ENCODE measurements around the gene GGTA1.
A peak's percentile ranks its signal among the peaks of the same experiment; 100 is the strongest.
"Not testable (repeated sequence)": the region's sequence is repeated elsewhere in the genome, so short reads cannot be mapped to it uniquely, and the experiment has no call there.

GGTA1 gene

DNA sequence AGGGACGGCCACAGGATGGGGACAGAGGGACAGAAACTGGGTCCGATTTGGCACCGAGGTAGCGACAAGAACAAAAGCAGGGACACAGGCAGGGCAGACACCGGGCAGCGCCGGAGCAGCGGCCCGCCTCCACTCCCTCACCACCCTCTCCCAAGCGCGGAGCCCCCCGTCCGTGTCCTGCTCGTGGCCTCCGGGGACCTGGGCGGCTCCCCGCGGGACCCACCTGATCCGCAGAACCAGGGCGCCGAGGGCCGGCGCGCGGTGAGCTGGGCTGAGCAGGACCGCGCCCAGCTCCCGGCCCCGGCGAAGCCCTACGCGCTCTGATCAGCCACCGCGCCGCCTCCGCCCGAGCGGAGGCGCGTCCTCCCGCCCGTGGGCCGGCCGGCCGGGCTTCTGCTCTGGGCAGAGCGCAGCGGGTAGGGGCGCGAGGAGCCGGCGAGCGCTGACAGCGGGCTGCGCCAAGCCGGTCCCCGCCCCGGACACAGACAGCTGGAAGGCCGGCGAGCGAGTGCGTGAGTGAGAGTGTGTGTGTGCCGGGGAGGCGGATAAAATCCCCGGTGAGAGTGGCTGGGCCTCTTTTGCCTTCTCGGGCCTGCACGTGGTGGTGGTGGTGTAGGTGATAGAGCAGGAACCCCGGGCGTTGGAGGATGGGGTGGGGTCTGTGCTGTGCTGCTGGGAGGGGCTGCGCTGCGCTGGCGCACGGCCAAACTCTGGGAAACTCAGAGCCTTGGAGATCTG, at the start of gene GGTA1:
Gene GGTA1, minus strand, starts transcription at position 418 of the 738 bp plus-strand sequence. CDS start 31,922 bp downstream, outside the sequence.
- no peak for DNase-seq

DNA sequence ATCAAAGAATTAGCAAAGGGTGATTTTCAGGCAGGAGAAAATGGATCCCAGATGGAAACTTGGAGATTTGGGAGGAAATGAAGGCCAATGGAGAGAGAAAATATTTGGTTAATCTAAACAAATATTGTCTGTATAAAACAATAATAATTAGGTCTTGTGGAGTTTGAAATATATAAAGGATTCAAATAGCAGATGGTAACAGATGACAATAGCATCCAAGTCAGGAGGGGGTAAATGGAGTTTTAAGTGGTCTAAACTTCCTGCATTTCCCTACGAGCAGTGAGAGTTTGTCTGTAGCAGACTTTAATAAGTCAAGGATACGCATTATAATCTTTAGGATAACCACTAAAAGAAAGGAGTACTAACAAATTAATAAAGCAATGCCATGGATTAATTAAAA, 49.0 kb upstream of the GGTA1 start:
- no peak for DNase-seq

DNA sequence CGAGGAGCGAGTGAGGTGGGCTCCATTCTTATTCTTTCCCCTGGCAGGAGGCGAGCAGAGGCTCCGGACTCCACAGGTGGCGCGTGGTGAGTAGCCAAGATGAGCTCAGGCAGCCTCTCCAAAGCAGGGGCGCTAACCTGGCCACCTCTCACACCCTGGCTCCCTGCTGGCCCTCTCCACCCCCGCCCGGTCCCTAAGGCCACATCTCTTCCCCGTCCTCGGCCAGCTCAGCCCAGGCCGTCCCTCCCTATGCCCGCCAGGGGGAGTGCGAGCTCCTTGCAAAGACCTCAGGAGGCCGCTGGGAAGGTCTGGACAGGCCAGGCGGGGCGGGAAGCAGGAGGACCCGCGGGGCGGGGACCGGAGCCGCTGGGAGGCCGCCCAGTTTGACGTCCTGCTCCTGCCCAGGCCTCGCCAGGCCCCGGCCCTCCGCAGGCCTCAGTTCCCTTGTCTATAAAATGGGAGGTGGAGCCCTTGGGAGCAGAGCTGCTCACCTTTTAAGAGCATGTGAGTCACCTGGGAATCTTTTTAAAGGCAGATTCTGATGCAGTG, 46.3 kb upstream of the GGTA1 start:
- peak; percentile 56 for DNase-seq

DNA sequence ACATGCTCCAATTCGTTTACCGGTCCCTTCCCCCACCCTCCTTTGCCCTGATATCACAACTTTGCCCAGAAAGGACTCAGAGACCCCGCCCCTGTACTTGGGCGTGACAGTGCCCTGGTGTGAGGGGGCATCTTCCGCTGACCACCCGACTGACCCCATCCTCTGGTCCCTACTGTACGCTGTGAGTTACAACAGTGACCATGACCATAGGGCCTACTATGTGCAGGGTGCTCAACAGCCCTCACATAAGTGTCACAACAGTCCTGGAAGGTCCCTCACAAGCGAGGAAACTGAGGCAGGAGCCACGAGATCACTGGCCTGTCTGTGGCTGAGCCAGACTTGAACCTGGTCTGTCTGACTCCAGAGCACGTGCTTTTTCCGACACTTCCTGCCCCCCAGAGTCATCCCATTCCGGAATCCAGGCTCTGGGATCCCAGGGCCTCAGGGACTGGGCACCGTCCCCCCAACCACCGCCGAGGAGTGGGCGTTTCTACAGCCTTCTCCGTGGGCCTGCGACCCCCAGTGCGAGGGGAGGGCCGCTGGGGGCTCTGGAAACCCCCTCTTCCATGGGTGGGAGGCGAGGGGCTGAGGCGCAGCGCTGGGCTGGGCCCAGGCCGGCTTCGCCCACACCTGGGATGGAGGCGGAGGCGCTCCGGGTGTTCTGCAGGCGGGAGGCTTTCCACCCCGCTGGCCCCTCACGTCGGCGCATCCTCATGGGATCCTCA, 45.7 kb upstream of the GGTA1 start:
- DNase-seq = no peak

DNA sequence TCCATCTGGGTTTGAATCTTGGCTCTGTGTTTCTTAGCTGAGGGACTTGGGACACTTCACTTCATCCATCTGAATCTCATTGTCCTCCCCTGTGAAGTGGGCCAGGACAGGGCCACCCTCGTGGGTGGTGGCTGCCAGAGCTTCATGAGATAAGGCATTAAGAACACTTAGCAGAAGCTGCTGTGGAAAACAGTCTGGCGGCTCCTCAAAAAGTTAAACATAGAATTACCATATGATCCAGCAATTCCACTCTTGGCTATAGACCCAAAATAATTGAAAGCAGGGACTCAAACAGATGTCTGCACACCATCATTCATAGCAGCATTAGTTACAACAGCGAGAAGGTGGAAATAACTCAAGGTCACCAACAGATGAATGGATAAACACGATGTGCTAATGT, 42.4 kb upstream of the GGTA1 start:
- no peak for DNase-seq

DNA sequence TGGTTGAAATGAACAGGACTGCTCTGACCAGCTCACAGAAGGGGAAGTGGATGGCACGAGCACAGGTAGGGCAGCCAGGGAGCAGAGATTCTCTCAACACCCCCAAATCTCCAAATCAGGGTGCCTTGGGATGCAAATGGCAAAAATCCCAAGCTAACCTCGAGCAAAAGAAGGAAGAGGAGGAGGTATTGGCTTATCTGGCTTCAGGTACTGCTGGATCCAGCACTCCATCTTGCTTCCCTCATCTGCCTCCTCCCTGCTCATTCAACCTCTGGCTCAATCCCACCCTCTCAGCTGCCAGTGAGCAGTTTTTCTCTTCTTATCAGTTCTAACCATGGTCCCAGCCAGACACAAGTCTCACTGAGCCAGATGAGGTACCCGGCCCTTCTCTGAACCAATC, 41.6 kb upstream of the GGTA1 start:
- DNase-seq = no peak

DNA sequence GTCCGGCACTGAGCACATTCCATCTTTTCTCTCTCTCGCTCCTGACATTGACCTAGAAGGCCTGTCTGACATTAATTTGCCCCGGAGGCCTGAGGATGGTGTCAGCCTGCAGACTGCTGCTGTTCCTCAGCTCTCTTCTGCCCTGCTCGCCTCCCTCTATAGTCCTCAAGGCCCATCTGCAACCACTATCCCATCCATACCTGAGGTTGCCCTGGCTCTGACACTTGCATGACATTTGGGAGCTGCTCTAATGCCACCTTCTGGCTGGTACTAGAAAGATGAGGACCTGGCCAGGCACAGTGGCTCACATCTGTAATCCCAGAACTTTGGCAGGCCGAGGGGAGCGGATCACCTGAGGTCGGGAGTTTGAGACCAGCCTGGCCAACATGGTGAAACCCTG, 38.6 kb upstream of the GGTA1 start:
- no peak for DNase-seq

DNA sequence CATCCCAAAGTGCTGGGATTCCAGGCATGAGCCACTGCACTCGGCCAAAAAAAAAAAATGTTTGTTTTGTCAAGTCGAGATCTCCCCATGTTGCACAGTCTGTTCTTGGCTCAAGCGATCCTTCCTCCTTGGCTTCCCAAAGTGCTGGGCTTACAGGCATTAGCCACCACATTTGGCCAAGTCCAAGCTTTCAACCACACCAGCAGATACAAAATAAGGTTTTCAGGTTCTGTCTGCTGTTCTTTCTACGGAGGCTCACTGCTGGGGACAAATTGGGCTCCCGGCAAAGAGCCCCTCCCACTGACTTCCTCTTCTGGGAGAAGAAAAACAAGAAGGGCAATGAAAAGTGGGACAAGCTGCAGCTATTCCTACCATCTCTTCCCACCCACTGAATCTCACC, 37.6 kb upstream of the GGTA1 start:
- no peak for DNase-seq

DNA sequence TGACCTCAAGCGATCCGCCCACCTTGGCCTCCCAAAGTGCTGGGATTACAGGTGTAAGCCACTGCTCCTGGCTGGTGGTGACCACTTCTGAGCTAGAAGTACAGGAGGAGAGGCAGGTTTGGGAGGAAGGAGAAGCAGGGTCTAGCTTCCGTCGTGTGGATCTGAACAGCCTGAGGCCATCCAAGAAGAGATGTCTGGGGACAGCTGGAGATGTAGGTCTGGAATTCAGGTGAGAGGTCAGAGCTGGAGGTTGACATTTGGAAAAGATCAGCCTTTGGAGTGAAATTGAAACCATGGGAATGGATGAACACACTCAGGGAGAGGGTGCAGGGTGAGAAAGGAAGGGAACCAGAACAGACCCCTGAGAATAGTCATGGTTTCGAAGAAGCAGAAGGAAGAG, 33.2 kb upstream of the GGTA1 start:
- DNase-seq = no peak

DNA sequence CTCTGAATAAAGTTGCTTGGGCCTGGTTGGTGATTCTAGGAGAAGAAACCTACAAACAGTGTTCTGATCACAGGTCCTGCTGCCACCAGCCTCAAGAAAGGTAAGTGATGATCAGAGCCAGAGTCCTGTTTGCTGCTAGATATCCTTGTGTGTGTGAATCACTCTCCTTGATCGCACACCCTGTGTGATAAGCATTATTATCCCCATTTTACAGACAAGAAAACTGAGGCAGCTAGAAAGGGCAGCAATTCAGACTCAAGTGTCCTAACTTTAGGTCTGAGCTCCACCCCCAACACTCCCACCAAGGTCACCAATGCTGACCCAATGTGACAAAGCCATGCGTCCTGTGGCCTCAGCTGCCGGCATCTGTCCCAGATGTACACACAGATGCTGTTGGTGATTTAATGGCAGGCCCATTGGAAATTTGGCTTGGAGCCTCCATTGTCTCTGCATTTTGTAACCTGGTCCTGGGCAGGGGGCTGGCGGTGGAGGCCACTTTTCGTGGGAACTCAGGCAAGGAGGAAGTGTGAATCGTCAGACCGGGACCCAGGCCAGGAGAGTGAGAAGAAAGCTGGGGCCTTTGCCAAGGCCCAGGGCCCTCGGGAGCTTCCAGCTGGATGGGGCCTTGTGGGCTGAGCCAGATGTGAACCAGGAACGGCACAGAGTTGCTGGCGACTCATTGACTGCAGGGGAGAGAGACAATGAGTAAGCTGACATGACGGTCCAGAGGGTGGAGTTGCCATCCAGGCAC, 29.8 kb upstream of the GGTA1 start:
- no peak for DNase-seq

DNA sequence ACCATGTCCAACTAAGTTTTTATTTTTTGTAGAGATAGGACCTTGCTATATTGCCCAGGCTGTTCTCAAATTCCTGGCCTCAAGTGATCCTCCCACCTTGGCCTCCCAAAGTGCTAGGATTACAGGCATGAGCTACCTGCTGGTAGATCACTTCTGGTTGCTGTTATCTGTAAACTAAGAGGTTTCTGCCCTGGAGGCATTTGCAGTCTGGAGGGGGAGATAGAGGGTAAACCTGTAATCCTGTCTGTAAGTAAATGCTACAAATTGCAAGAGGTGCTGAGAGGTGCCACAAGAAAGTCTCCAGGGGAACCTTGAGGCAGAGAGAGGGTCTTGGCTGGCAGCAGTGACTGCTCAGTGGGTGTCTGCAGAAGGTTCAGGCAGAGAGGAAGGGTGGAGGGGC, 29.0 kb upstream of the GGTA1 start:
- DNase-seq = no peak

DNA sequence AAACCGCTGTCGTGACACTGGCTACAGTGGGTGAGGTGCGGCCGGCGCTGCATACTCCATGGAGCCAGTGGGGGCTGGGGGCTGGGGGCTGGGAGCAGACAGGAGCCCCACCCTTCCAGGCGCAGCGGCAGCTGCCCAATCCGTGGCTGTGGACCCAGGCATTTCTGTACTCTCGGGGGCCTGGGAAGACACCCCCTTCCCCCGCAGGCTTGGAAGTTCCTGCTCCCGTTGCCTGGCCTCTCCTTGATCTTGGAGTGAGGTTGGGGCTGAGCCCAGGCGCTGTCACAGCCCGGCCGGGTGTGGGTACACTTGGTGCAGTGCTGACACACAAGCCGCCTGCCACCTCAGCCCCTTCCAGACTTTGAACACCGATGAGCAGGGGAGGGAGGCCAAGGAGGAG, 27.7 kb upstream of the GGTA1 start:
- no peak for DNase-seq

DNA sequence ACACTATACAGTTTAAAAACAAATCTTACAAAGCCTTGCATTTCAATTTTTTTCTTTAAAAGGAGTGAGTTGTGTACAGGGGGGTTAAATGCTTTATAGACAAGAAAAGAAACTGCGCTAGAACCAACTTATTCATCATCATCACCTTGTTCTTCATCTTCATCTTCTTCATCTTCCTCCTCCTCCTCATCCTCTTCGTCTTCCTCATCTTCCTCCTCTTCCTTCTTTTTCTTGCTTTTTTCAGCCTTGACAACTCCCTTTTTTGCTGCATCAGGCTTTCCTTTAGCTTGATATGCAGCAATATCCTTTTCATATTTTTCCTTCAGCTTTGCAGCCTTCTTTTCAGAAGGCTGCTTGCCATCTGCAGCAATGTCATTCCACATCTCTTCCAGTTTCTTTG, 20.0 kb upstream of the GGTA1 start:
- DNase-seq = not testable (repeated sequence)

DNA sequence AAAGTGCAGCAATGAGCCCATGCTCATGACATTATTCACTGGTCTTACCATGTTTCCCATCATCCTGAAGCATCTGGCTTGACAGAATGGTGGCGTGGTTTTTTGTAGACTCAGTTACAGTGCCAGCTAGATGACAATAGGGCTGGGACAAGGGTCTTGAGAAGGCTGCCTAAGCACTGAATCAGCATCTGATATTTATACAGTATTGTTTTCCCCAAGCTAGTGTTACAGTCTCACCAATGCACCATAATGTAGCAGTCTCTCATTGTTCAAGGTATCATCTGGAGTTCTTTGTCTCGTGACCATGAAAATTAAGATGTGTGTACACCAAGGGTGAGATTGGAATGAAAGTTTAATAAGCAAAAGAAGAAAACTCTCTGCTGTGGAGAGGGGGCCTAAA, 19.0 kb upstream of the GGTA1 start:
- no peak for DNase-seq

DNA sequence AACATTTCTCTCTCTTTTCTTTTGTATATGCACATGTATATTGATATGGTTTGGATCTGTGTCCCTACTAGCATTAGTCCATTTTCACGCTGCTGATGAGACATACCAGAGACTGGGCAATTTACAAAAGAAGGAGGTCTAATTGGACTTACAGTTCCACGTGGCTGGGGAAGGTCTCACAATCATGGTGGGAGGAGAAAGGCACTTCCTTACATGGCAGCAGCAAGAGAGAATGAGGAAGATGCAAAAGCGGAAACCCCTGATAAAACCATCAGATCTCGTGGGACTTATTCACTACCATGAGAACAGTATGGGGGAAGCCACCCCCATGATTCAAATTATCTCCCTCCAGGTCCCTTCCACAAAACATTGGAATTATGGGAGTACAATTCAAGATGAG, 13.5 kb upstream of the GGTA1 start:
- not testable (repeated sequence) for DNase-seq

DNA sequence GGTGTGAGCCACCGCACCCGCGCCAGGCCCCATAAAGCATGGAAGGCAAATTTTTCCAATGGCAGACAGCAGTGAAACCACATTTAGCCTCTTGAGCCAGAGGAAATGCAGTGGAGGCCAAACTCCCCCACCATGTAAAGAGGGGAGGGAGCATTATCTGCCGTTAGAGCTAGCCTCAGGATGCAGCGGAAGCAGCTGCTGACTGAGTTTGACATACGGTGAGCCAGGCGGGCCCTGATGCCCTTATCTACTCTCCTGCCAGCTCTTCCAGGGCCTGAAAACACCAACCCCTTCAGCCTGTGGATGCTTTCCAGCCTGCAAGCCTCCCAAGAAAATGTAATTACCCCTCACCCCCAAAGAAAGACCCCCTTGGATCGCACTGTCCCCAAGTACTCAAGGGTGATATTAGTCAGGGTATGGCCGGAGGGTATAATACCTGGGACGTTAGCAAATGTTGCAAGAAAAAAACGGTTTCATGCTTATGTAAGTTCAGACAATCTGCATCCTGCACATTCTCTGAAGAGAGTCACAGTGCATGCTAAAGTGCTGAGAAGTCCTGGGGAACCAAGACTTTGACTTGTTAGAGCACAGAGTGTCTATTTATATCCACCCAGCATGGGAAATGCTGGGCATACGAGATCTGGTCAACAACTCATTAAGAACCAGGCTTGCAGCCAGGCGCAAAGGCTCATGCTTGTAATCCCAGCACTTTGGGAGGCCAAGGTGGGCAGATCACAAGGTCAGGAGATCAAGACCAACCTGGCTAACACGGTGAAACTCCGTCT, 11.3 kb upstream of the GGTA1 start:
- no peak for DNase-seq

DNA sequence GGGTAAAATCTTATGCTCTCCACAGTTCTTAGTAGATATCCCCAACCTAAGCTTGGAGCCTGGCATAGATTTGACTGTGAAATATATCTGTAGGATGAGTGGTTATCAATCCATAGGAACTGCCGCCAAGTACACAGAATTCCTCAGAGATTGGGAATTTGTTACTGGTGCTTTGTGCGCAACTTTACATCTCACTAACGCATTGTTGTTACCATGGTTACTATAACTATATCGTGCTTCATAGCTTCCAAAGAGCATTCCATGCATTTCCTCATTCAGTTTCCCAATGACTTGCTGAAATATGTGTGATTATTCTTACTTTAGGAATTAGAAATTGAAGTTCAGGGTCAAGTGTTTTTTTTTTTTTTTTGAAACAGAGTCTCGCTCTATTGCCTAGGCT, 9.5 kb upstream of the GGTA1 start:
- no peak for DNase-seq

DNA sequence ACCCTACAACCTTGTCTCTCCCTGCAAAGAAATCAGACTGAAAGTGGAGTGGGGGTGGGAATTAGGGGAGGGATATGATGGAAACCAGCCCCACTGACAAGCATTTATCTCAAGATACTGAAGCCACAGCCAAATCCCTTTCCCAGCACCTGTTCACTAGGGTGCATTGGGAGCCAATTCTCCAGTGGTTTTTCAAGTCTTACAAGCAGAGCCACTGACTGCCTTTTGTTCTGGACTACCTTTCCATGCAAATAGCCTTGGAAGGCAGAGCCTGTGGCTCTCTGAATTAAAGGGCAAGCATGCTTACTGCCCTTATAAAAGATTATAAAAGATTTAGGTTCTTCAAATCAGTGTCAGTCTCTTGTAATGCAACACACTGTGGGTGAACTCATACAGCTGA, 8.8 kb upstream of the GGTA1 start:
- DNase-seq = no peak

DNA sequence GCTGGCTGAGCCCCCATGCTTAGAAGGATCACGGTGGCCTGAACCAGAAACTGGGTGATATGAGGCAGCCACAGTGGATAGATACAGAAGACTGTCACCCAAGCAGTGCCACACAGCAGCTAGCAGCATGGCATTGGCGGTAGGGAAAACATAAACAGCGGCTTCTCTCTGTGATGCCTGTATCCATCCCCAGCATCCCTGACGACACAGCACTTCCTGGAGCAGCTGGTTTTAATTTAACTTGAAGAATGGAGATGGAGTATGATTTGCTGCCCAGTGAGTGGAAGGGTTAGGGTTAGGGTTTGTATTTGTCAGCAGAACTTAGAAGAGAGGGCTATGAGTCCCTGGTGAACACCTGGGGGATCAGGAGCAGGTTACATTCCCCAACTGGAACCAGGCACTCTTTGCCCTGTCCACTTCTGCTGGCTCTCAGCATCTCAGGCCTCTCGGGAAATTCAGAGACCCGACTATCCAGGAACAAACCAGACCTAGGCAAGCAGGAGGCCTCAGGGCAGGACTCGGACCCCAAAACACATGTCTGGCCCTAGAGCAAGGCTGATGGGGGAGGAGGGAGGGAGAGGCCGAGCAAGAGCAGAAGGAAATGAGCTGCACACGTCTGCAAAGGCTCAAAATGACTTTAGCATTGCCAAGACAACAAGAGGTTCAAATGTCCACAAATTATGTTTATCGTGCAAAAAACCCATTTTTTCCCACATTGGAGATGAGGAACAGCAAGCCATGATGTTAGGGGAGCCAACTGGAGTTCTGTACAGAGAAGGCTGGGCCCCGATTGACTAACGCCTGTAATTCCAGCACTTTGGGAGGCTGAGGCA, 6.5 kb upstream of the GGTA1 start:
- no peak for DNase-seq

DNA sequence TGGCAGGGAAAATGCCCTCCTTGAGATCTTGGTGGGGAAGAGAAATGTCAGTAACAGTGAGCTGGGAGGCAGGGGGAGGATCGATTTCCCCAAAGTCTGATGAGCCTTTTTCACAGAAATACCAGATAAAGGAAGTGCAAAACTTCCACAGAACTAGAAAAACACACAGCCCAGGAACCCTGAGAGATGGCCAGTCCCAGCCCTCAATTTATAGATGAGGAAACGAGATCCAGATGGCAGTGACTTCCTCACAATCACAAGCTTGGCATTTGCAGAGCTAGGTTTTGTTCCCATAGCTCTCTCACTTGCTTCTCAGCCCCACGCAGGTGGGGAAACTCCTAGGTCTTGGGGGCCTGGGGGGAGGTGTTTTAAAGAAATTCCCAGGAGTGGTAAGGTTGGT, 3.8 kb upstream of the GGTA1 start:
- no peak for DNase-seq

DNA sequence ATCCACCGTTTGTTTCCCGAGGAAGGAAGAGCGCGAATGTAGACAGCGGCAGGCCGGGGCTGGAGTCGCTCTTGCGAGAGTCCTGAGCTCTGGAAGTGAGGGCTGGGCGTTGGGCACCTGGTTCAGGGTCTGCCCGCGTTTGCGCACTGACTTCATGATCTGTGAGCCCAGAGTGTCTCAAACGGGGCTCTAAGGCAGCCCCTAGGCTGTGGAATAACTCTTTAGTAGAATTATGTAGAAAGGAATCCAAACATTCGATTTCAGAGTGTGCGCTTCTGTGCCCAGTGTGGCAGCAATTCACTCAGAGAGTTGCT, 478 bp upstream of the GGTA1 start:
- DNase-seq = no peak

DNA sequence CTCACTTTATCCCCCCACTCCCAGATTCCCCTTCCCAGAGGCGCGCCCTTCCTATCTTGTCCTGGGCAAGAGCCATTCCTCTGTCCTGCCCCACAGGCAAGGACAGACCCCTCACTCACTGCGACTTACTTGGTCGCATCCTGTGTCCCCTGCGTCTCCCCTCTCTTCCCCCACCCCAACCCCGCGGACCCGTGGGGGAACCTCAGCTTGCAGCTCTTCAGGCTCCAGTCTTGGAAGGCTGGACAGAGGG, 542 bp downstream of the GGTA1 start:
- DNase-seq = no peak

Measured in CD4-positive, alpha-beta T cell treated with Interleukin-21 for 1 hour (primary cell).